Testis (tissue), 2 donors: ENCODE results near the gene MEGF11.

ENCODE experiments used
- CTCF ChIP-seq, 3 experiments: fragments of 450-650 bp in 2 of 3; fragments of 200-600 bp in 1 of 3; sonication (generic) in 1 of 3; IDR thresholded peaks; one replicate each; pipeline ENCODE4 v1.5.1; 2016 to 2019; ENCODE audit warnings: antibody characterized with exemption in 3 of 3, mild to moderate bottlenecking in 2 of 3, moderate library complexity in 1 of 3
- POLR2A ChIP-seq: fragments of 450-650 bp; IDR thresholded peaks from one replicate; pipeline ENCODE4 v1.6.1; 2017; ENCODE audit warnings: antibody characterized with exemption, mild to moderate bottlenecking, moderate library complexity

DNA sequence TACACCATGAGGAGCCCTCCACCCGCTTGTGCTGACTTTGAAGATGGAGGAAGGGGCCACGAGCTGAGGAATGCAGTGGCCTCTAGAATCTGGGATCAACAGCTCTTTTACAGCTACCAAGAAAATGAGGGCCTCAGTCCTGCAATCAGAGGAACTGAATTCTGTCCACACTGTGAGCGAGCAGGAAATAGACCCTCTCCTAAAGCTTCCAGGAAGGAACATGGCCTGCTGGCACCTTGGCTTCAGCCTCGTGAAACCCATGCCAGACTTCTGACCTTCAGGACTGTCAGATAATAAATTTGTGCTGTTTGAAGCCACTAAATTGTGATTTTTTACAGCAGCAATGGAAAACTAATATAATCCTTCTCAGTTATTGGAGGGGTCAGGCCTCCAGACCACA, 322.3 kb downstream of the MEGF11 start:
- TF ChIP-seq CTCF (IDR thresholded peaks at IDR 0.05) (no peak), POLR2A (no peak)
